Ammon's horn (tissue), 1 donor: ENCODE data around the gene ZNF474.

ENCODE experiments used
- DNase-seq: peaks from one replicate; pipeline ENCODE4 v3.0.0-alpha.2; 2016; ENCODE audit warnings: low spot score

ZNF474 gene

GRCh38 chr5:122181863-122182262 lies 52.5 kb downstream of the ZNF474 start:
- no peak for DNase-seq

- peak; percentile 64 for DNase-seq
These were observed 53.2 kb downstream of the ZNF474 start for GRCh38 chr5:122182491-122182921.

- peak; percentile 69 for DNase-seq
These were observed 53.9 kb downstream of the ZNF474 start for GRCh38 chr5:122183098-122183787.

GRCh38 chr5:122183788-122184170 lies 54.4 kb downstream of the ZNF474 start:
- DNase-seq, result no peak

- no peak for DNase-seq
These were observed 55.4 kb downstream of the ZNF474 start for GRCh38 chr5:122184676-122185255.

- peak; percentile 28 for DNase-seq
These were observed 58.1 kb downstream of the ZNF474 start for GRCh38 chr5:122187426-122187825.

GRCh38 chr5:122190156-122190555 lies 60.8 kb downstream of the ZNF474 start:
- DNase-seq, result no peak

- DNase-seq, result peak; percentile 87
These were observed 63.5 kb downstream of the ZNF474 start for GRCh38 chr5:122192497-122193496.

- peak; percentile 77 for DNase-seq
These were observed 66.6 kb downstream of the ZNF474 start for GRCh38 chr5:122195802-122196394.

- no peak for DNase-seq
These were observed 69.8 kb downstream of the ZNF474 start for GRCh38 chr5:122199146-122199545.

GRCh38 chr5:122200450-122200849 lies 71.1 kb downstream of the ZNF474 start:
- DNase-seq, result no peak

- DNase-seq, result no peak
These were observed 71.5 kb downstream of the ZNF474 start for GRCh38 chr5:122200865-122201264.

- no peak for DNase-seq
These were observed 72.0 kb downstream of the ZNF474 start for GRCh38 chr5:122201365-122201764.

GRCh38 chr5:122202952-122203351 lies 73.6 kb downstream of the ZNF474 start:
- no peak for DNase-seq
